A549 (cell line): ENCODE results near the gene NEUROD1. TPM values are rescaled to one million over a fixed set of nuclear protein-coding genes. Genes with fewer than 3 reads are reported as not detected.

Experiments
- ATAC-seq, 2 experiments: fragments of 200-7000 bp in 1 of 2; fragments of >200 bp in 1 of 2; cut with Nextera tagmentation in 1 of 2; cut with Tn5 transposase in 1 of 2; 3 replicates each; pipeline versions ENCODE4 v1.8.0 to v1.9.1; 2018 to 2020; ENCODE audit warnings: mild to moderate bottlenecking in 1 of 2, moderate library complexity in 1 of 2
- CTCF ChIA-PET: fragments of 300-600 bp; sonication (Branson Sonifier 250); formaldehyde crosslinking; extraction: SDS; loops from one replicate; lab custom pipeline; 2021; ENCODE audit warnings: antibody characterized with exemption, inconsistent platforms; lab: Yijun Ruan, JAX
- POLR2A ChIA-PET: fragments of 350-600 bp; formaldehyde crosslinking; extraction: SDS; loops from one replicate; lab custom pipeline; 2021; ENCODE audit warnings: antibody characterized with exemption, inconsistent platforms; lab: Yijun Ruan, JAX
- DNase-seq, 2 experiments: peaks; one replicate each; pipeline versions ENCODE4 v3.0.0 to v3.0.0-alpha.2; 2011 to 2016; ENCODE audit warnings: low read depth in 1 of 2, low spot score in 1 of 2
- FAIRE-seq: peaks from 2 replicates; lab custom pipeline; 2011; peaks lifted over from hg19 to GRCh38; lab: Jason Lieb, UNC
- H3K27ac ChIP-seq, 2 experiments: fragments of >200 bp; sonication (Bioruptor Twin); formaldehyde crosslinking; 3 replicates each; pipeline ENCODE4 v1.5.1; 2016 to 2017
- H3K4me1 ChIP-seq: fragments of >200 bp; sonication (Bioruptor Twin); formaldehyde crosslinking; 3 replicates; pipeline ENCODE4 v1.6.1; 2016
- H3K4me2 ChIP-seq: fragments of >200 bp; sonication (Bioruptor Twin); formaldehyde crosslinking; 3 replicates; pipeline ENCODE4 v1.6.1; 2016
- H3K4me3 ChIP-seq: fragments of >200 bp; sonication (Bioruptor Twin); formaldehyde crosslinking; 3 replicates; pipeline ENCODE4 v1.5.1; 2016
- H3K9me3 ChIP-seq: fragments of >200 bp; sonication (Bioruptor Twin); formaldehyde crosslinking; 3 replicates; pipeline ENCODE4 v1.6.1; 2016
- BHLHE40 ChIP-seq: IDR thresholded peaks from 2 replicates; pipeline ENCODE4 v1.6.1; 2012; ENCODE audit warnings: low read depth, low read length, inconsistent platforms
- CBX2 ChIP-seq: fragments of 200-600 bp; sonication (generic); IDR thresholded peaks from 2 replicates; pipeline ENCODE4 v1.6.1; 2016; ENCODE audit warnings: low read depth, mild to moderate bottlenecking, borderline replicate concordance
- CHD2 ChIP-seq: fragments of 150-350 bp; IDR thresholded peaks from 2 replicates; pipeline ENCODE4 v1.6.1; 2014; ENCODE audit warnings: low read length; ENCODE audit not compliant: partially characterized antibody
- CHD4 ChIP-seq: fragments of 200-600 bp; sonication (generic); IDR thresholded peaks from 2 replicates; pipeline ENCODE4 v1.6.1; 2016; ENCODE audit warnings: antibody characterized with exemption, mild to moderate bottlenecking, borderline replicate concordance
- FOSB ChIP-seq: fragments of 250-450 bp; sonication (Bioruptor Pico); IDR thresholded peaks from 2 replicates; pipeline ENCODE4 v1.5.0; 2020; ENCODE audit warnings: mild to moderate bottlenecking, moderate library complexity
- GATA3 ChIP-seq: IDR thresholded peaks from 2 replicates; pipeline ENCODE4 v1.6.1; 2012; ENCODE audit warnings: borderline replicate concordance
- HDAC2 ChIP-seq: fragments of 200-600 bp; sonication (generic); IDR thresholded peaks from 2 replicates; pipeline ENCODE4 v1.6.1; 2016
- HOXA7 ChIP-seq: fragments of 250-450 bp; sonication (Bioruptor Pico); IDR thresholded peaks from 2 replicates; pipeline ENCODE4 v1.5.0; 2020; ENCODE audit warnings: mild to moderate bottlenecking, moderate library complexity
- JUN ChIP-seq, 2 experiments: fragments of >200 bp; sonication (Bioruptor Twin); formaldehyde crosslinking; IDR thresholded peaks; 2 replicates in 1 of 2; 3 replicates in 1 of 2; pipeline ENCODE4 v1.6.1; 2016 to 2017
- KDM5A ChIP-seq: fragments of 200-600 bp; sonication (generic); IDR thresholded peaks from 2 replicates; pipeline ENCODE4 v1.6.1; 2016; ENCODE audit warnings: antibody characterized with exemption, mild to moderate bottlenecking
- MAZ ChIP-seq: fragments of 150-350 bp; IDR thresholded peaks from 2 replicates; pipeline ENCODE4 v1.6.1; 2014; ENCODE audit warnings: antibody characterized with exemption, low read depth, low read length, borderline replicate concordance
- NFE2L2 ChIP-seq: fragments of 150-350 bp; conservative IDR thresholded peaks from 2 replicates; pipeline ENCODE4 v1.6.1; 2014; ENCODE audit warnings: low read length
- PHF8 ChIP-seq: fragments of 200-600 bp; sonication (generic); IDR thresholded peaks from 2 replicates; pipeline ENCODE4 v1.6.1; 2016; ENCODE audit warnings: low read depth, mild to moderate bottlenecking, antibody characterized with exemption, moderate library complexity, borderline replicate concordance
- POLR2AphosphoS2 ChIP-seq: conservative IDR thresholded peaks from 2 replicates; pipeline ENCODE4 v1.6.1; 2012; ENCODE audit warnings: low read length, improper control_type of control experiment, inconsistent platforms
- RAD21 ChIP-seq, 2 experiments: fragments of >200 bp in 1 of 2; sonication (Bioruptor Twin) in 1 of 2; formaldehyde crosslinking in 1 of 2; IDR thresholded peaks in 1 of 2; conservative IDR thresholded peaks in 1 of 2; 2 replicates in 1 of 2; 3 replicates in 1 of 2; pipeline ENCODE4 v1.6.1; 2012 to 2018; ENCODE audit warnings: inconsistent platforms in 1 of 2
- RCOR1 ChIP-seq: fragments of 150-350 bp; IDR thresholded peaks from 2 replicates; pipeline ENCODE4 v1.6.1; 2014; ENCODE audit warnings: antibody characterized with exemption, low read length, low read depth
- TFCP2L1 ChIP-seq: fragments of 250-450 bp; sonication (Bioruptor Pico); IDR thresholded peaks from 2 replicates; pipeline ENCODE4 v1.5.0; 2021; ENCODE audit warnings: mild to moderate bottlenecking
- ZC3H11A ChIP-seq: fragments of 450-650 bp; IDR thresholded peaks from 2 replicates; pipeline ENCODE4 v1.6.1; 2014; ENCODE audit warnings: antibody characterized with exemption, mild to moderate bottlenecking
- ZNF302 ChIP-seq: fragments of 250-450 bp; sonication (Bioruptor Pico); IDR thresholded peaks from 2 replicates; pipeline ENCODE4 v1.9.0; 2021; ENCODE audit warnings: inconsistent platforms, mild to moderate bottlenecking, moderate library complexity
- ZSCAN20 ChIP-seq: fragments of 250-450 bp; sonication (Bioruptor Pico); IDR thresholded peaks from 2 replicates; pipeline ENCODE4 v1.8.0; 2022; ENCODE audit warnings: mild to moderate bottlenecking, moderate library complexity
- WGBS: methylation state at CpG from one replicate; pipeline ENCODE4 v1.1.6; 2017; ENCODE audit errors: missing lambda C conversion rate; 5-methylcytosine and 5-hydroxymethylcytosine counted together
- polyA plus RNA-seq, 4 experiments: library from polyadenylated mRNA; depleted of rRNA in 3 of 4; stranded (reverse); fragments of >200 nt; fragmentation: RNase III in 1 of 4; extraction: RNeasy Plus Mini Kit Qiagen cat#74134 plus additional on column Dnase treatment in 1 of 4; gene quantifications; 2 replicates in 3 of 4; 3 replicates in 1 of 4; pipeline ENCODE4 v1.2.3, GENCODE V29; 2011 to 2017
- TF ChIP-seq, protein P1 (sequence below): fragments of 450-650 bp; IDR thresholded peaks from 2 replicates; pipeline ENCODE4 v1.6.1; 2014; ENCODE audit warnings: antibody characterized with exemption
- TF ChIP-seq, protein P2 (sequence below): fragments of 250-450 bp; sonication (Bioruptor Pico); IDR thresholded peaks from 2 replicates; pipeline ENCODE4 v1.5.0; 2021; ENCODE audit warnings: mild to moderate bottlenecking, moderate library complexity, borderline replicate concordance
- TF ChIP-seq, protein P3 (sequence below): fragments of 200-600 bp; sonication (generic); IDR thresholded peaks from 2 replicates; pipeline ENCODE4 v1.6.1; 2016; ENCODE audit warnings: antibody characterized with exemption, mild to moderate bottlenecking, moderate library complexity

Gene NEUROD1
- polyA plus RNA-seq, 2 of the 4 experiments (the other 2 are of a cell fraction): not detected

DNA sequence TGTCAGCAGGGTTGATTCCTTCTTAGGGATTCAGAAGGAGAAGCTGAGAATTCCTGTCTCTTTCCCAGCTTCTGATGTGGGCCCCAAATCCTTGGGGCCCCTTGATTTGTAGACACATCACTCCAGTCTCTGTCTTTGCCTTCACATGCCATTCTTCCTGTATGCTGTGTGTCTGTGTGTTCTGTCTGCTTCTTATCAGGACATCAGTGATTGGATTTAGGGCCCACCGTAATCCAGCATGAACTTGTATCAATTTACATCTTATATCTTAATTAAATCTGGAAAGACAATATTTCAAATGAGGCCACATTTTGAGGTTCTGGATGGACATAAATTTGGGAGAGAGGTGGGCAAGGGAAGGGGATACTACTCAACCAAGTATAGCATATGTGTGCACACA is 9.7 kb downstream of the NEUROD1 start:
- DNase-seq (no peak), ATAC-seq (no peak), FAIRE-seq (no peak)
- ChIA-PET POLR2A (no interaction called here), CTCF (no interaction called here)
- Histone ChIP-seq H3K4me1 (no peaks in the 10 kb centered on the region), H3K27ac (no peak overlapping the region), H3K9me3 (peaks cover 4% of the 10 kb centered on the region; the same call in 1 of the 3 replicates), H3K4me3 (no peak overlapping the region), H3K4me2 (no peak overlapping the region)
- TF ChIP-seq BHLHE40 (no peak), HOXA7 (CRISPR knock-in tag) (no peak)
- WGBS: 38% methylated on average over 1 of the region's 1 CpG

DNA sequence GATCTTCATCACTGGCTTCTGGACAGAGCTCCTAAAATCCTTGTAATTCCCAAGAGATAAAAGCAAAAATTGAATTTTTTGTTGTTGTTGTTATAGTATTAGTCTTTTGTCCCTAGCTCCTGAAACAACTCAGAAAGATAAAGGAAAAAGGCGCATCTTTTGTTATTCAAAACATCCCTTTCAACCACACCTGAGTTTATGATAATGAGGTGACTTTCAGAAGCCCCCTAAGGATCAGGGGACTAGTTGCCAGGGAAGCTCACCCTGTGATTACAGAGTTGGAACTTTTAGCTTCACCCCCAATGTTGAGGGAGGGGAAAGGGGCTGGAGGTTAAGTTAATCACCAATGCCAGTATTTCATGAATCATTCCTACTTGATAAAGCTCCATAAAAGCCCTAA is 13.1 kb downstream of the NEUROD1 start:
- POLR2A ChIA-PET: no interaction called here
- H3K27ac ChIP-seq: no peak overlapping the region
- FAIRE-seq (no peak), ATAC-seq (no peak), DNase-seq (no peak)
- H3K4me2 ChIP-seq: no peak overlapping the region
- no peak for TF ChIP-seq RCOR1
- TF ChIP-seq BHLHE40: no peak
- TF ChIP-seq RAD21 (conservative IDR thresholded peaks at IDR 0.05 in 1 of 2, IDR thresholded peaks at IDR 0.05 in 1 of 2): no peak
- TF ChIP-seq, protein P1, sequence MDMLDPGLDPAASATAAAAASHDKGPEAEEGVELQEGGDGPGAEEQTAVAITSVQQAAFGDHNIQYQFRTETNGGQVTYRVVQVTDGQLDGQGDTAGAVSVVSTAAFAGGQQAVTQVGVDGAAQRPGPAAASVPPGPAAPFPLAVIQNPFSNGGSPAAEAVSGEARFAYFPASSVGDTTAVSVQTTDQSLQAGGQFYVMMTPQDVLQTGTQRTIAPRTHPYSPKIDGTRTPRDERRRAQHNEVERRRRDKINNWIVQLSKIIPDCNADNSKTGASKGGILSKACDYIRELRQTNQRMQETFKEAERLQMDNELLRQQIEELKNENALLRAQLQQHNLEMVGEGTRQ: no peak
- no peak for TF ChIP-seq CHD2
- TF ChIP-seq ZSCAN20 (CRISPR knock-in tag): no peak
- no peak for TF ChIP-seq PHF8
- no peak for TF ChIP-seq POLR2AphosphoS2
- TF ChIP-seq CBX2: no peak
- H3K9me3 ChIP-seq: peaks cover 12% of the 10 kb centered on the region; the same call in 1 of the 3 replicates
- CTCF ChIA-PET: interaction anchor here (1.1 to 1.3 kb wide), 2 partner anchors 25 to 94 kb away, joined by 3 read pairs; no protein-coding TSS in a partner anchor
- no peak overlapping the region for H3K4me3 ChIP-seq
- 0% methylated on average over 1 of the region's 1 CpG for WGBS
- H3K4me1 ChIP-seq: no peaks in the 10 kb centered on the region

DNA sequence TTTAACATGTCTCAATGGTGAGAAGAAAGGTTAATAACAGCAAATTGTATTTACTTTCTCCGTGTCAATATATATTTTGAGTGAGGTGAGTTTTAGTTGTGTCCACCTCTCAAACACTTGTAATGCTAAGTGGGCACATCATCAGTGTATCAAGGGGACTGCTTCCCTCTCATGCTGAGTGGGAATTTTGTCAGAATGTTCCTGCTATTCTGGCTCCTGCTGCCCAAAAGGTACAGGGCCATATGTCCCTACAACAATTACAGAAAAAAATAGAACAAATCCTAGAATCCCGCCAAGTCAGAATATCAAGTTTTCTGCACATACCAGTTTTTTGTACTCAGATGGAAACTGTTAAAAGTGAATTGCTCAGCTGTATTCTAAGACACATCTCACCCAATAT is 18.0 kb downstream of the NEUROD1 start:
- POLR2A ChIA-PET: no interaction called here
- H3K9me3 ChIP-seq: peaks cover 12% of the 10 kb centered on the region; the same call in 1 of the 3 replicates
- H3K27ac ChIP-seq: no peak overlapping the region
- H3K4me3 ChIP-seq: no peak overlapping the region
- no peak for FAIRE-seq
- TF ChIP-seq, protein P2, sequence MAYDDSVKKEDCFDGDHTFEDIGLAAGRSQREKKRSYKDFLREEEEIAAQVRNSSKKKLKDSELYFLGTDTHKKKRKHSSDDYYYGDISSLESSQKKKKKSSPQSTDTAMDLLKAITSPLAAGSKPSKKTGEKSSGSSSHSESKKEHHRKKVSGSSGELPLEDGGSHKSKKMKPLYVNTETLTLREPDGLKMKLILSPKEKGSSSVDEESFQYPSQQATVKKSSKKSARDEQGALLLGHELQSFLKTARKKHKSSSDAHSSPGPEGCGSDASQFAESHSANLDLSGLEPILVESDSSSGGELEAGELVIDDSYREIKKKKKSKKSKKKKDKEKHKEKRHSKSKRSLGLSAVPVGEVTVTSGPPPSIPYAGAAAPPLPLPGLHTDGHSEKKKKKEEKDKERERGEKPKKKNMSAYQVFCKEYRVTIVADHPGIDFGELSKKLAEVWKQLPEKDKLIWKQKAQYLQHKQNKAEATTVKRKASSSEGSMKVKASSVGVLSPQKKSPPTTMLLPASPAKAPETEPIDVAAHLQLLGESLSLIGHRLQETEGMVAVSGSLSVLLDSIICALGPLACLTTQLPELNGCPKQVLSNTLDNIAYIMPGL (CRISPR knock-in tag): no peak
- TF ChIP-seq FOSB (CRISPR knock-in tag) (no peak), CHD4 (no peak), HOXA7 (CRISPR knock-in tag) (no peak), ZNF302 (no peak), ZSCAN20 (CRISPR knock-in tag) (no peak), NFE2L2 (no peak), ZC3H11A (no peak), MAZ (no peak), JUN (IDR thresholded peaks at IDR 0.05) (no peak), HDAC2 (no peak), TFCP2L1 (no peak), GATA3 (no peak), KDM5A (no peak)
- TF ChIP-seq, protein P3, sequence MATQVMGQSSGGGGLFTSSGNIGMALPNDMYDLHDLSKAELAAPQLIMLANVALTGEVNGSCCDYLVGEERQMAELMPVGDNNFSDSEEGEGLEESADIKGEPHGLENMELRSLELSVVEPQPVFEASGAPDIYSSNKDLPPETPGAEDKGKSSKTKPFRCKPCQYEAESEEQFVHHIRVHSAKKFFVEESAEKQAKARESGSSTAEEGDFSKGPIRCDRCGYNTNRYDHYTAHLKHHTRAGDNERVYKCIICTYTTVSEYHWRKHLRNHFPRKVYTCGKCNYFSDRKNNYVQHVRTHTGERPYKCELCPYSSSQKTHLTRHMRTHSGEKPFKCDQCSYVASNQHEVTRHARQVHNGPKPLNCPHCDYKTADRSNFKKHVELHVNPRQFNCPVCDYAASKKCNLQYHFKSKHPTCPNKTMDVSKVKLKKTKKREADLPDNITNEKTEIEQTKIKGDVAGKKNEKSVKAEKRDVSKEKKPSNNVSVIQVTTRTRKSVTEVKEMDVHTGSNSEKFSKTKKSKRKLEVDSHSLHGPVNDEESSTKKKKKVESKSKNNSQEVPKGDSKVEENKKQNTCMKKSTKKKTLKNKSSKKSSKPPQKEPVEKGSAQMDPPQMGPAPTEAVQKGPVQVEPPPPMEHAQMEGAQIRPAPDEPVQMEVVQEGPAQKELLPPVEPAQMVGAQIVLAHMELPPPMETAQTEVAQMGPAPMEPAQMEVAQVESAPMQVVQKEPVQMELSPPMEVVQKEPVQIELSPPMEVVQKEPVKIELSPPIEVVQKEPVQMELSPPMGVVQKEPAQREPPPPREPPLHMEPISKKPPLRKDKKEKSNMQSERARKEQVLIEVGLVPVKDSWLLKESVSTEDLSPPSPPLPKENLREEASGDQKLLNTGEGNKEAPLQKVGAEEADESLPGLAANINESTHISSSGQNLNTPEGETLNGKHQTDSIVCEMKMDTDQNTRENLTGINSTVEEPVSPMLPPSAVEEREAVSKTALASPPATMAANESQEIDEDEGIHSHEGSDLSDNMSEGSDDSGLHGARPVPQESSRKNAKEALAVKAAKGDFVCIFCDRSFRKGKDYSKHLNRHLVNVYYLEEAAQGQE: no peak
- TF ChIP-seq, protein P1: no peak
- TF ChIP-seq, all 56 proteins: peak for 0
- DNase-seq (no peak), ATAC-seq (no peak)
- WGBS: 59% methylated on average over 2 of the region's 2 CpGs
- CTCF ChIA-PET: interaction anchor here (1.8 kb wide), 1 partner anchor 53 kb away, joined by 4 read pairs; no protein-coding TSS in a partner anchor
- no peaks in the 10 kb centered on the region for H3K4me1 ChIP-seq
- H3K4me2 ChIP-seq: no peak overlapping the region
